Peyer's patch (tissue), 4 donors: ENCODE data around the gene OR8G5. TPM values are rescaled to one million over a fixed set of nuclear protein-coding genes. Genes with fewer than 3 reads are reported as not detected.

Experiments used
- DNase-seq, 3 donors: peaks; one replicate each; pipeline ENCODE4 v3.0.0-alpha.2; 2017 to 2019
- H3K27ac ChIP-seq, 4 donors: fragments of 200-600 bp; sonication (generic); one replicate each; pipeline ENCODE4 v1.5.1; 2016 to 2019
- H3K27me3 ChIP-seq, 2 donors: fragments of 200-600 bp; sonication (generic); one replicate each; pipeline ENCODE4 v1.5.1; 2019
- H3K36me3 ChIP-seq, 3 donors: fragments of 200-600 bp; sonication (generic); one replicate each; pipeline ENCODE4 v1.5.1; 2016 to 2019
- H3K4me1 ChIP-seq, 4 donors: fragments of 200-600 bp; sonication (generic); one replicate each; pipeline ENCODE4 v1.5.1; 2016 to 2019
- H3K4me3 ChIP-seq, 4 donors: fragments of 200-600 bp; sonication (generic); 1 replicate in 3 of 4; 2 replicates in 1 of 4; pipeline ENCODE4 v1.5.1; 2016 to 2019; ENCODE audit warnings: mild to moderate bottlenecking in 1 of 4
- H3K9me3 ChIP-seq, 4 donors: fragments of 200-600 bp; sonication (generic); one replicate each; pipeline ENCODE4 v1.5.1; 2016 to 2019; ENCODE audit warnings: mild to moderate bottlenecking in 1 of 4
- CTCF ChIP-seq, 6 experiments: fragments of 450-650 bp in 4 of 6; fragments of 200-600 bp in 2 of 6; sonication (generic) in 1 of 6; IDR thresholded peaks; one replicate each; pipeline ENCODE4 v1.5.1; 2017 to 2019; ENCODE audit warnings: antibody characterized with exemption in 6 of 6, mild to moderate bottlenecking in 3 of 6, moderate library complexity in 1 of 6
- POLR2A ChIP-seq, 2 donors: fragments of 450-650 bp; IDR thresholded peaks; one replicate each; pipeline ENCODE4 v1.5.1; 2017; ENCODE audit warnings: antibody characterized with exemption in 2 of 2, mild to moderate bottlenecking in 2 of 2, moderate library complexity in 2 of 2
- total RNA-seq, 4 donors: library from RNA; depleted of rRNA; stranded (reverse); fragments of >200 nt; gene quantifications; one replicate each; pipeline ENCODE4 v1.1.0, GENCODE V29; 2016

OR8G5 gene
- total RNA-seq, 4 donors from 2014 or later = not detected

- Histone ChIP-seq H3K4me3 (no peak overlapping the region), H3K4me1 (no peaks in the 10 kb centered on the region), H3K36me3 (no peaks in the 10 kb centered on the region), H3K27ac (no peak overlapping the region), H3K27me3 (no peaks in the 10 kb centered on the region), H3K9me3 (no peaks in the 10 kb centered on the region)
- DNase-seq = no peak
- TF ChIP-seq CTCF (IDR thresholded peaks at IDR 0.05) = no peak
- TF ChIP-seq POLR2A (IDR thresholded peaks at IDR 0.05) = no peak
These were observed 54.5 kb downstream of the OR8G5 start for GRCh38 chr11:124310721-124311120.

- no peak for DNase-seq
- no peak for TF ChIP-seq POLR2A (IDR thresholded peaks at IDR 0.05)
- no peak for TF ChIP-seq CTCF (IDR thresholded peaks at IDR 0.05)
- no peaks in the 10 kb centered on the region for H3K9me3 ChIP-seq
- no peaks in the 10 kb centered on the region for H3K4me1 ChIP-seq
- H3K36me3 ChIP-seq = no peaks in the 10 kb centered on the region
- no peaks in the 10 kb centered on the region for H3K27me3 ChIP-seq
- no peak overlapping the region for H3K4me3 ChIP-seq
- no peak overlapping the region for H3K27ac ChIP-seq
These were observed 55.1 kb downstream of the OR8G5 start for GRCh38 chr11:124311269-124311668.

- no peak for DNase-seq
- Histone ChIP-seq H3K4me3 (no peak overlapping the region), H3K9me3 (no peaks in the 10 kb centered on the region), H3K36me3 (no peaks in the 10 kb centered on the region), H3K4me1 (no peaks in the 10 kb centered on the region), H3K27me3 (no peaks in the 10 kb centered on the region), H3K27ac (no peak overlapping the region)
- TF ChIP-seq CTCF (IDR thresholded peaks at IDR 0.05) (no peak), POLR2A (IDR thresholded peaks at IDR 0.05) (no peak)
These were observed 55.5 kb downstream of the OR8G5 start for GRCh38 chr11:124311670-124312069.

DNA sequence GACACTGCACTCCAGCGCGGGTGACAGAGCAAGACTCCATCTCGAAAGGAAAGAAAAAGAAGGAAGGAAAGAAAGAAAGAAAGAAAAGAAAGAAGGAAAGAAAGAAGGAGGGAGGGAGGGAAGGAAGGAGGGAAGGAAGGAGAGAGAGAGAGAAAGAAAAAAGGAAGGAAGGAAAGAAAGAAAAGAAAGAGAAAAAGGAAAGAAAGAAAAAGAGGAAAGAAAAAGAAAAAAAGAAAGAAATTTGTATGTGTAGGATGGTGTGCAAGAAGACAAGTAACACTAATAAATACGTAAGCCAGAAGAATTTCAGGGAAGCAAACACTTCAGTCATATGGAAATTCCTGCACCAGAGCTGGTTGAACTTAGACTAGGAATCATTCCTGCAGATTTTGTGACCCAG lies 57.0 kb downstream of the OR8G5 start:
- no peak overlapping the region for H3K27ac ChIP-seq
- H3K4me1 ChIP-seq = no peaks in the 10 kb centered on the region
- TF ChIP-seq POLR2A (IDR thresholded peaks at IDR 0.05) = no peak
- TF ChIP-seq CTCF (IDR thresholded peaks at IDR 0.05) = no peak
- no peak overlapping the region for H3K4me3 ChIP-seq
- H3K27me3 ChIP-seq = no peaks in the 10 kb centered on the region
- no peaks in the 10 kb centered on the region for H3K36me3 ChIP-seq
- no peaks in the 10 kb centered on the region for H3K9me3 ChIP-seq
- no peak for DNase-seq

- Histone ChIP-seq H3K27me3 (no peaks in the 10 kb centered on the region), H3K4me3 (no peak within 1 kb of the TSS), H3K27ac (no peak within 1 kb of the TSS), H3K4me1 (no peaks in the 10 kb centered on the region), H3K9me3 (no peaks in the 10 kb centered on the region), H3K36me3 (no peaks in the 10 kb centered on the region)
- TF ChIP-seq CTCF (IDR thresholded peaks at IDR 0.05) = no peak
- TF ChIP-seq POLR2A (IDR thresholded peaks at IDR 0.05) = no peak
- no peak for DNase-seq
These were observed 57.7 kb downstream of the OR8G5 start, which contains the start of gene OR8D1 for GRCh38 chr11:124313849-124314248. Gene OR8D1 (minus strand): TSS chr11:124313949. CDS start chr11:124310766, 3,183 bp downstream.

DNA sequence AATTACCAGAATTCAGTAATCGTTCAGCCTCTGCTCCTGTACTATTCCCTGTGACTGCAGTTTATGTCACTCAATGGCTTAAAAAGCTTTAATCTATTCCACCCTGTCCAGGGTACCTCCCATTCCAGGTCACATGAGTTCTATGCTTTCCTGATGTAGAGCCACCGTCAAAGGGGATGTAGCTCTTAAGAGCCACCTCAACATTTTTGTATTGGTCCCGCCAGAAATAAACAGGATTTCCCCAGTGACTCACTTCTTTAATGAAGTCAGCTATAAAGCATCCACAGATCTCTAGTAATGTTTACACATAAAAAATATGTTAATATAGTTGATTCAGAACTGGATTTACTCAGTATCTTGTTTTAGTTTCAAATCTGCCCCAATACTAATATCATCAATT lies 58.9 kb downstream of the OR8G5 start:
- no peak overlapping the region for H3K4me3 ChIP-seq
- no peak for TF ChIP-seq POLR2A (IDR thresholded peaks at IDR 0.05)
- no peak for TF ChIP-seq CTCF (IDR thresholded peaks at IDR 0.05)
- H3K9me3 ChIP-seq = no peaks in the 10 kb centered on the region
- H3K27me3 ChIP-seq = no peaks in the 10 kb centered on the region
- DNase-seq = no peak
- H3K27ac ChIP-seq = no peak overlapping the region
- no peaks in the 10 kb centered on the region for H3K4me1 ChIP-seq
- H3K36me3 ChIP-seq = no peaks in the 10 kb centered on the region
